Memory B cell (primary cell): ENCODE measurements around the gene CD177.
"Not testable (repeated sequence)": the region's sequence is repeated elsewhere in the genome, so short reads cannot be mapped to it uniquely, and the experiment has no call there.

Experiments
- ATAC-seq: fragments of 150-1000 bp; cut with Tn5 transposase; 2 replicates; pipeline ENCODE4 v1.10.0; 2021; ENCODE audit warnings: low read depth, mild to moderate bottlenecking, moderate library complexity
- DNase-seq, 2 donors: peaks; one replicate each; pipeline ENCODE4 v3.0.0; 2022; ENCODE audit warnings: low spot score in 2 of 2
- H3K27ac Mint-ChIP-seq: one replicate; pipeline ENCODE4 v1.8.0; 2022; ENCODE audit warnings: mild to moderate bottlenecking, moderate library complexity, mixed read lengths
- H3K27me3 Mint-ChIP-seq: one replicate; pipeline ENCODE4 v1.8.0; 2022; ENCODE audit warnings: mixed read lengths
- H3K36me3 Mint-ChIP-seq: one replicate; pipeline ENCODE4 v1.8.0; 2022; ENCODE audit warnings: mild to moderate bottlenecking, mixed read lengths
- H3K4me1 Mint-ChIP-seq: one replicate; pipeline ENCODE4 v1.8.0; 2022; ENCODE audit warnings: mixed read lengths
- H3K4me3 Mint-ChIP-seq: one replicate; pipeline ENCODE4 v1.8.0; 2022; ENCODE audit warnings: mild to moderate bottlenecking, moderate library complexity, mixed read lengths
- H3K9me3 Mint-ChIP-seq: one replicate; pipeline ENCODE4 v1.8.0; 2022; ENCODE audit warnings: mixed read lengths

CD177 gene

DNA sequence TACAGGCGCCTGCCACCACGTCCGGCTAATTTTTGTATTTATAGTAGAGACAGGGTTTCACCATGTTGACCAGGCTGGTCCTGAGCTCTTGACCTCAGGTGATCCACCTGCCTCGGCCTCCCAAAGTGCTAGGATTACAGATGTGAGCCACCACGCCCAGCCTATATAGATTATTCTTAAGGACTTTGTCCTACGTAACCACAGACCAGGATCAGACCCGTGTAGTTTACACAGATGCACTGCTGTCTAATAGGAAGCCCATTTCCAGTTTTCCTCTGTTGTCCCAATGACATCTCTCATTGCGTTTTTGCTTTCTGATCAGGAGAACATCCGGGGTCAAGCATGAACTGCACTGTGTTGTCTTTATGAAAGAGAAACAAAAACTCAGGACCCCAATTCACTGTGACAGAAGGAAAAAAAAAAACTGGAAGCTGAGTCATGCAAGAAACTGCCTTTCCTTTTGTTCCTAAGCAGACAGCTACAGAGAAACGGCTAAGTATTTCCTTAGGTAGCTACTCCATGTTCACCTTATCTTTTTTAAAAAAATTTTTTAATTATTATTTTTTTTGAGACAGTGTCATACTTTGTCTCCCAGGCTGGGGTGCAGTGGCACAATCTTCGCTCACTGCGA is 29.2 kb downstream of the CD177 start:
- not testable (repeated sequence) for ATAC-seq, H3K27ac Mint-ChIP-seq, DNase-seq, H3K27me3 Mint-ChIP-seq, H3K4me1 Mint-ChIP-seq, H3K9me3 Mint-ChIP-seq, H3K4me3 Mint-ChIP-seq, H3K36me3 Mint-ChIP-seq

DNA sequence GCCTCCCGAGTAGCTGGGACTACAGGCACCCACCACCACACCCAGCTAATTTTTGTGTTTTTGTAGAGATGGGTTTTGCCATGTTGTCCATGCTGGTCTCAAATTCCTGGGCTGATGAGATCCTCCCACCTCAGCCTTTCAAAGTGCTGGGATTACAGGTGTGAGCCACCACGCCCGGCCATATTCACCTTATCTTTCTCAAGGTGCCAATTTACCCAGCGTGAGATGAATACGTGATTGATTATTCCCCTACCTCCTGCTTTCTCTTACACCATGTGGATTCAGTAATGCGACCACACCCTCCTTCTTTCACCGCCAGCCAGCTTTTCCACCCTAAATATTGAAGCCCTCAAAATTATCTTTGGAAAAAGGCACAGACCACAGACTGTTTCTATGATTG is 29.8 kb downstream of the CD177 start:
- H3K36me3 Mint-ChIP-seq, H3K27me3 Mint-ChIP-seq, H3K4me3 Mint-ChIP-seq, H3K4me1 Mint-ChIP-seq, H3K27ac Mint-ChIP-seq, DNase-seq, H3K9me3 Mint-ChIP-seq, ATAC-seq: not testable (repeated sequence)

DNA sequence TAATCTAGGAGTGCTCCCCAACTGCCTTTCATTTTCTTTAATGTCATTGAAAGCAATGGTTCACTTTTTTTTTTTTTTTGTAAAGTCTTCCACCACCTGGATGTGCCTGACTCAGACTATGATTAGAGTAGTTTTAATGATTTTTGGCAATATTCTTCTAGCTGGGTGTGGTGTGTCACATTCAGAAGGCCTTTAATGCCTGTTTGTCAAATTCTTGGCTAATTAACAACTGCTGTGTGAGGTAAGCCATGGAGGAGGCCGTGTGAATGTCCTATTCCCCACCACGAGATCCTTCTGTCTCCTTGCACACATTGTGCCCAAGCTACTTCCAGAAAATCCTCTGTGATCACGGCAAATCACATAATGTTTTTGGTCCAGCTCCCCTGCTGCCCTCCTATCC is 30.3 kb downstream of the CD177 start:
- not testable (repeated sequence) for H3K9me3 Mint-ChIP-seq, H3K4me1 Mint-ChIP-seq

GRCh38 chr19:43390903-43391551 is 37.5 kb downstream of the CD177 start:
- not testable (repeated sequence) for H3K36me3 Mint-ChIP-seq, H3K27ac Mint-ChIP-seq, ATAC-seq, H3K4me3 Mint-ChIP-seq, H3K4me1 Mint-ChIP-seq, DNase-seq, H3K9me3 Mint-ChIP-seq
- peaks cover 15% of the 10 kb centered on the region for H3K27me3 Mint-ChIP-seq

More for the DNA sequence above, 30.3 kb downstream of the CD177 start:
- H3K4me3 Mint-ChIP-seq, H3K36me3 Mint-ChIP-seq, H3K27me3 Mint-ChIP-seq, DNase-seq, H3K27ac Mint-ChIP-seq, ATAC-seq: not testable (repeated sequence)

DNA sequence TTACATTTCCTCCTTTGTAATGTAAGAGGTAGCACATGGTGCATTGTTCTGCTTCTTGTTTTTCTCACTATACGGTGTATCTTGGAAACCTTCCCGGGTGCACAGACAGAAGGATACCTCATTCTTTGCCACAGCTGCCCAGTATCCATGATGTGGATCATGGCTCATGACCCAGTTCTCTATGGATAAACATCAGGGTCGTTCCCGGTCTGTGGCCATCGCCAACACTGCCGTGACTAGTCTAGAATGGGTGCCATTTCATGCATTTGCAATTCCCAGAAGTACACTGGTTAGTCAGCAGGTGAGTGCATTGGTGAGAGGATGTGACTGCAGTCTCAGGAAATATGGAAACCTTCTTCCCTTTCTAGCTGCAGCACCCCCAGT is 38.1 kb downstream of the CD177 start:
- not testable (repeated sequence) for H3K9me3 Mint-ChIP-seq, H3K4me1 Mint-ChIP-seq, ATAC-seq, H3K27ac Mint-ChIP-seq, H3K36me3 Mint-ChIP-seq, DNase-seq, H3K4me3 Mint-ChIP-seq
- peaks cover 16% of the 10 kb centered on the region for H3K27me3 Mint-ChIP-seq

DNA sequence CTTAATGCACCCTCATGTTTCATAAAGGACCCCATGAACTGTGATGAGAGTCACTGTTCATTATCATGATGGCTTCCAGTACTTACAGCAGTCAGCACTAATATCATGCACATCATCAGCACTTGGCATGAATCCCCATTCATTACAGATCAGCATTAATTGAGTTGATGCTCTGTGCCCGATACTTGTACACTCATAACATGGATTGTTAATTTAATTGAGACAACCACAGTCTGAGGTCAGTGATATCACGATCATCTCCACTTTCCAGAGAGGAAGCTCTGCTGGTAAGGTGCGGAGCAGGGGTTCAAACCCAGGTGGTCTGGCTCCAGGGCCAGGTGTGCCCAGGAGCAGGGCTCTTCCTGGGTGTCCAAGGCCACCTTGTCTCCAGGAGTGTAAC is 40.0 kb downstream of the CD177 start:
- H3K36me3 Mint-ChIP-seq, H3K4me3 Mint-ChIP-seq: not testable (repeated sequence)

GRCh38 chr19:43395561-43395960 is 42.1 kb downstream of the CD177 start:
- ATAC-seq, result no peak
- Mint-ChIP-seq H3K9me3 (peaks cover 10% of the 10 kb centered on the region), H3K4me3 (no peak overlapping the region), H3K4me1 (no peaks in the 10 kb centered on the region), H3K27me3 (peaks cover 21% of the 10 kb centered on the region), H3K27ac (no peak overlapping the region), H3K36me3 (peaks cover 4% of the 10 kb centered on the region)
- DNase-seq, result no peak

More for the DNA sequence above, 40.0 kb downstream of the CD177 start:
- not testable (repeated sequence) for ATAC-seq, H3K27ac Mint-ChIP-seq, H3K9me3 Mint-ChIP-seq, H3K4me1 Mint-ChIP-seq, DNase-seq
- H3K27me3 Mint-ChIP-seq, result peaks cover 20% of the 10 kb centered on the region

- peaks cover 7% of the 10 kb centered on the region for H3K9me3 Mint-ChIP-seq
- DNase-seq, result no peak
- no peak overlapping the region for H3K4me3 Mint-ChIP-seq
- ATAC-seq, result no peak
- no peaks in the 10 kb centered on the region for H3K4me1 Mint-ChIP-seq
- H3K27me3 Mint-ChIP-seq, result peaks cover 6% of the 10 kb centered on the region
- no peak overlapping the region for H3K27ac Mint-ChIP-seq
- H3K36me3 Mint-ChIP-seq, result no peaks in the 10 kb centered on the region
These were observed 52.8 kb downstream of the CD177 start for GRCh38 chr19:43406297-43406696.

GRCh38 chr19:43407416-43408005 is 54.0 kb downstream of the CD177 start:
- Mint-ChIP-seq H3K27me3 (peaks cover 6% of the 10 kb centered on the region), H3K36me3 (no peaks in the 10 kb centered on the region), H3K4me3 (no peak overlapping the region), H3K4me1 (no peaks in the 10 kb centered on the region), H3K27ac (no peak overlapping the region), H3K9me3 (peaks cover 11% of the 10 kb centered on the region)
- no peak for ATAC-seq
- DNase-seq, result no peak

GRCh38 chr19:43408043-43408442 is 54.6 kb downstream of the CD177 start:
- Mint-ChIP-seq H3K27ac (no peak overlapping the region), H3K4me1 (no peaks in the 10 kb centered on the region), H3K27me3 (peaks cover 6% of the 10 kb centered on the region), H3K9me3 (peaks cover 12% of the 10 kb centered on the region), H3K36me3 (no peaks in the 10 kb centered on the region), H3K4me3 (no peak overlapping the region)
- ATAC-seq (no peak), DNase-seq (no peak)

DNA sequence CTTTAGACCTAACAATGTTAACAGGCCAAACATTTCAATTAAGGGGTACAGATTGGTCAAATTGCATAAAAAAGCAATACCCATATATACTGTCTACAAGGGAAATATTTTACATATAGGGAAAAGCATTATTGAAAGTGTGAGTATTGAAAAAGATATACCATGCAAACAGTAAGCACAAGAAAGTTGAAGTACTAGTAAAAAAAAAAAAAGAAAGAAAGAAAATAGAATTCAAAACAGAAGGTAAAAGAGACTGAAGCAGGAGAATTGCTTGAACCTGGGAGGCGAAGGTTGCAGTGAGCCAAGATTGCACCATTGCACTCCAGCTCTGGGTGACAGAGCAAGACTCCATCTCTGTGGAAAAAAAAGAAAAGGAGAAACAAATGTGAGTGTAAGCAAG is 55.9 kb downstream of the CD177 start:
- Mint-ChIP-seq H3K27ac (no peak overlapping the region), H3K27me3 (peaks cover 6% of the 10 kb centered on the region)

GRCh38 chr19:43412441-43412840 is 59.0 kb downstream of the CD177 start:
- H3K4me1 Mint-ChIP-seq, result peaks cover 2% of the 10 kb centered on the region
- H3K27ac Mint-ChIP-seq, result no peak overlapping the region
- ATAC-seq (no peak), DNase-seq (no peak)
- peaks cover 14% of the 10 kb centered on the region for H3K9me3 Mint-ChIP-seq
- H3K36me3 Mint-ChIP-seq, result peaks cover 2% of the 10 kb centered on the region
- H3K27me3 Mint-ChIP-seq, result peaks cover 6% of the 10 kb centered on the region
- H3K4me3 Mint-ChIP-seq, result no peak overlapping the region

More for the DNA sequence above, 55.9 kb downstream of the CD177 start:
- no peaks in the 10 kb centered on the region for H3K36me3 Mint-ChIP-seq
- ATAC-seq, result no peak
- peaks cover 14% of the 10 kb centered on the region for H3K9me3 Mint-ChIP-seq
- H3K4me3 Mint-ChIP-seq, result no peak overlapping the region
- no peaks in the 10 kb centered on the region for H3K4me1 Mint-ChIP-seq
- no peak for DNase-seq
